Fibroblast of skin of right biceps (primary cell): ENCODE data around the gene HIF1A.
"Not testable (repeated sequence)": the region's sequence is repeated elsewhere in the genome, so short reads cannot be mapped to it uniquely, and the experiment has no call there.

Experiments used
- DNase-seq: peaks from one replicate; pipeline ENCODE4 v3.0.0-alpha.2; 2013

HIF1A gene

DNA sequence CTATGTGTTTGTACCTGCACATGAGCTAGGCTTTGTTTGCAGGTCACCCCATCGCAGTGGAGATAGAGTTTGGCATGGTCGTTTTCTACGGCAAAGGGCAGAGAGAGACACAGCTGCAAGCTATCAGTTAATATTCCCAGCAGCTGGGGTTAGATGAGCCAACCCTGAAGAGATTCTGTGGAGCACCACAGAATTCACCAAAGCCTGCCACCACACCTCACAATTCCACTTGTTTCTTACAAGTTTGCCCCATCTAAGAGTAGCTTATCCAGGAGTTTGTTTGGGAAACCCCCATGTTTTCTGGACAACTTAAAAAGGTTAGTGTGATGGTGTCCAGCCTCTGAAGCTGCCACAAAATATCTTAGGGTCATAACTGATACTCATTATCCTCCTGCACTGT is 20.0 kb upstream of the HIF1A start:
- DNase-seq = no peak

GRCh38 chr14:61677479-61677878 is 17.8 kb upstream of the HIF1A start:
- DNase-seq = no peak

- DNase-seq = peak; percentile 68
Observed at GRCh38 chr14:61678975-61679374, 16.3 kb upstream of the HIF1A start.

DNA sequence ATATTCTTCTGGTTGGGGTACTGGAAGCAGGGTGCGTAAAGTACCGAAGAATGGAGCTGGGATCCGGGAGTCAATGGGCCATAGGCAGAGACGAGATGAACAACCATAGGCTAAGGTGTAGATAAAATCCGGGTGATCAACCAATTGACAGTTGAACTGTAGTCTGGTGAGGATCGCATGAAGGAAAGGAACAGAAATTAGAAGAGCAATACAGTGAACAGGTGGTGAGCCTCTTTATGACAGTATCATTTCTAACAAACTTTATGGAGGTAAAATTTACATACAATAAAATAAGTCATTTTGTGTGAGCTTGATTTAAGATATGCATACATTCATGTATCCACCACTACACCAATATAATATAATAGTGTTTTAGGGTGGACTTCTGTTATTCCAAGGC is 13.9 kb upstream of the HIF1A start:
- no peak for DNase-seq

GRCh38 chr14:61683108-61683507 is 12.2 kb upstream of the HIF1A start:
- DNase-seq = no peak

DNA sequence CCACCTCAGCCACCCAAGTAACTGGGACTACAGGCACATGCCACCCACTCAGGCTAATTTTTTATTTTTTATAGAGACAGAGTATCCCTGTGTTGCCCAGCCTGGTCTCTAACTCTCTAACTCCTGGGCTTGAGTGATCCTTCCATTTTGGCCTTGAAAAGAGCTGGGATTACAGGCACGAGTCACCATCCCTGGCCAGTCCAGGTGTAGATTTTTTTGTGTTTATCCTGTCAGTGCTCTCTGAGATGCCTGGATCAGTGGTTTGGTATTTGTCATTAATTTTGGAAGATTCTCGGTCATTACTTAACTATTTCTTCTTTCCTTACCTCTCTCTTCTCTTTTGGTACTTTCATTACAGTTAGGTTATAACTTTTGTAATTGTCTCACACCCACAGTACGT is 5.3 kb upstream of the HIF1A start:
- DNase-seq = peak; percentile 40

- DNase-seq = no peak
Observed at GRCh38 chr14:61690982-61691381, 4.3 kb upstream of the HIF1A start.

- DNase-seq = no peak
Observed at GRCh38 chr14:61691495-61691894, 3.8 kb upstream of the HIF1A start.

GRCh38 chr14:61694039-61694438 is 1.3 kb upstream of the HIF1A start:
- DNase-seq = no peak

DNA sequence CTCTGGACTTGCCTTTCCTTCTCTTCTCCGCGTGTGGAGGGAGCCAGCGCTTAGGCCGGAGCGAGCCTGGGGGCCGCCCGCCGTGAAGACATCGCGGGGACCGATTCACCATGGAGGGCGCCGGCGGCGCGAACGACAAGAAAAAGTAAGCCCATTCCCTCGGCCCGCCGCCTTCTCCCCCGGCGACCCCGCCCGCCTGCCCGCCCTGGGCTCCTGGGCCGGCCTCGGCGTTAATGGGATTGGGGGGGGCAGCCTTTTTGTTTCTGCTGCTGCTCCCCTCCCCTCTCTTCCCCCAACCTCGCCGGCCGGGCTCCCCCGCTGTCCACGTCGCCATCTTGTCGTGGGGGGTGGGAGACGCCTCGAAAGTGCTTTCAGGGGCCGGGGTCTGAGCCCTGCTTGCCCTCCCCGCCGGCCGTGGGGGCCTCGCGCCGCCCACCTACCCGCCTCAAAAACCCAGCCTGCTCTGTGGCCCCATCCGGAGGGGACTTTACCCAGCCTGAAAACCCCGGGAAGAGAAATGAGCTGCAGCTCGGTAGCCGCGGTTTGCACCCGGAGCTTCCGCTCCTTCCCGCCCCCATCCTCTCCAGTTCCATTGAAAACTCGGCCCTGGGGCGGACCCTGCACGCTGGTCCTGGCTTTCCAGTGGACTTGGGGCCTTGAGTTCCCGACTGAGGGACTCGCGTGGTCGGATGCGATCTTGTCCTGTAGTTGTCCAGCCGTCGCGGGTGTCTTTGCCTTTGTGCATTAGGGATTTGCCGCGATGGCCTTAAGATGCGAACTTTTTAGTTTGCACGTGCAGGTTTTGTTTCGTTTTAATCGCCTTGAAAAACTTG is 598 bp downstream of the HIF1A start:
- peak; percentile 65 for DNase-seq

DNA sequence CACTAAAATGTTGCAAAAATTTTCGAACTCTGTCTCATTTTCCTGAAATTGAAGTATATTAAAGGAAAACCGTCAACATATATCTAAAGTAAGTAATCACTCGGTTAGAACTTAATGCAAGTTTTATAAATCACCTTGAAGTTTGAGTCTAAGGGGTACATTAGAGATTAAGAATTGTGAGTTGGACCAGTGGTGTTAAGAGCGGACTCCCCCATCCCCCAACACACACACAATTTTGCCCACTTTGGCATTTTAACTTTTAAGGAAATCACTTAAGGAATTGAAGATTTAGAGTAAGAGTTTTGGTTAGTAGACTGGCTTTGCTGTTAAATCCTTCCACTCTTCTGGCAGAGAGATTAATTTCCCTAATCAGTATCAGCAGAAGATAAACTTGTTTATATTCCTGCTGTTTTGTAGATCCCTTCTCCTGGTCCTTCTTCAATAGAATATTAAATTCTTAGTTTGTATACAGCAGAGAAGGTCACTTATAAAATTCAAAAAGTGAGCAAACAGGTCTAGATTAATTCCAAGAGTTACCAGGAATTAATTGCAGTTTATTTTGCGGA is 1.5 kb downstream of the HIF1A start:
- peak; percentile 36 for DNase-seq

GRCh38 chr14:61698206-61698980 is 3.1 kb downstream of the HIF1A start:
- no peak for DNase-seq

DNA sequence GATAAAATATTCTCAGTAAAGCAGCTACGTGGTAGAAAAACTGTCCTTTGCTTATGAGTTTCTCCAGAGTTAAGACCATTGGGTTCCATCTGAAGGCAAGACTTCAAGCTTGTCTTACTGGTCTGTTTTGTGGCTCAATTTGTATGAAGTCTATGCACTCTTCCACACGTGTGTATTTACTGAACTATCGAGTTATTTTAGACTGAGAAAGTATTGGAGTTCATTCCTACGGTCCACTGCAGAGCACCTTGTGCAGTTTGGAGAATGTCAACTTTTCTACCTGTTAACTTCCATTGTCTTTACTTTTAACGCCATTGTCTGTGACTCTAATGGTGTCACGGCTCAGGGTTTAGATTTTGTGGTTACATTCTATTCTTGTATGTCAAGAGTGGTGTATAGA is 3.7 kb downstream of the HIF1A start:
- no peak for DNase-seq

- DNase-seq = no peak
Observed at GRCh38 chr14:61700104-61700886, 5.0 kb downstream of the HIF1A start.

DNA sequence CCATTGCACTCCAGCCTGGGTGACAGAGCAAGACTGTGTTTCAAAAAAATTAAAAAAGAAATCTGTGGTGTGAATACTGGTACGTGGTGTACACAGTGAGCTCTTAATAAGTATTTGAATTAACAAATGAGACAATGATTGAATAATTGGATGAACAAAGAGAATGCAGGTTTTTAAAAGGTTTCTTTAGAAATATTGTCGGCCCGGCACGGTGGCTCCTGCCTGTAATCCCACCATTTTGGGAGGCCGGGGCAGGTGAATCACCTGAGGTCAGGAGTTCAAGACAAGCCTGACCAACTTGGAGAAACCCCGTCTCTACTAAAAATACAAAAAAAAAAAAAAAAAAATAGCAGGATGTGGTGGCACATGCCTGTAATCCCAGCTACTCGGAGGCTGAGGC is 6.6 kb downstream of the HIF1A start:
- DNase-seq = no peak

DNA sequence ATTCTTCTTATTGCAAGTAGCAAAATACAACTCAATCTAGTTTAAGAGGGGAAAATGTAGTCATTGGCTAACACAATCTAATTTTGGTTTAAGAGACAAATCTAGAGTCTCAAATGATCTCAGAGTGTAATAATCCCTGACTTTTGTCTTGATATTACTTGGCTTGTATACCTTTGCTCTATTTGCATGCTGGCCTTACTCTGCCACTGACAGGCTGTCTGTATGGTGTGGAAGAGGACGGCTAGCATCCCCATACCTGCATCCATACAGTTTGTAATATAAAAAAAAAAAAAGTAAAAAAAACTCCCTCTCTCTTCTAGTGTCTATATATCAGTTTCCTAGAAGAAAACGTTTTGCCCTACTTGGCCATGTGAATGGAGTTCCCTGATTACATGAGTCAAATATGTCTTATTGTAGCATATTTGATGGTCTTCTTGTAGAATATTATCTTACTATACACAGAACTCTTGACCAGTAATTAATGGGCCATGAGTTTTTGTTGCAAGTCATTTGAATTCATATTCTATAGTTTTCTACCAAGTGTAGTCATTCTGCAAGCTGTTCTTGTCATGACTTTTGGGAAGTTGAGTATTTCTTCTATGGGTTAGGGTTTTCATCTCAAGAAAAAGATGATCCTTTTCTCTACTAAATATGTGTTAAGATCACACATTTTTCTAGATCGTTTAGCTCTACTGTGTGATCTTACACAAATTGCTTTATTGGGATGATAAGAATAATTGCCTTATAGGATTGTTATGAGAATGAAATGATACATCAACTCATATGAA is 8.2 kb downstream of the HIF1A start:
- no peak for DNase-seq

- DNase-seq = no peak
Observed at GRCh38 chr14:61704554-61704953, 9.2 kb downstream of the HIF1A start.

DNA sequence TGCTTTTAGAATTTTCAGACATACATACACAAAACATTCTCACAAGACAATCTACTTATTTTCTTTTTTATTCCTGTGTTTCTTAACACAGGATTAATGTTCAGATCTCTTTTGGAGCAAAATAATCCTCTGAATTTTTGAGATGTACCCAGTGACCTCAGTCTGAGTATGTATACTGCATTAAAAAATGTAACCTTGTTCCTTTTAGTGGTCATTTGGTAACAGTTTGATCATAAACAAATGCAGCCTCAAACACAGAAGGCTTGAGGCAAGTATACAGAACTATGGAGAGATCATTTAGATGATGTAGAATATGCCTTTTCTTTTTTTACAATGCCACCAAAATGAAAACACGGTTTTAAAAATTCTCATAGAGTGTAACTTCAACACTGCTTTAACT is 9.7 kb downstream of the HIF1A start:
- no peak for DNase-seq

DNA sequence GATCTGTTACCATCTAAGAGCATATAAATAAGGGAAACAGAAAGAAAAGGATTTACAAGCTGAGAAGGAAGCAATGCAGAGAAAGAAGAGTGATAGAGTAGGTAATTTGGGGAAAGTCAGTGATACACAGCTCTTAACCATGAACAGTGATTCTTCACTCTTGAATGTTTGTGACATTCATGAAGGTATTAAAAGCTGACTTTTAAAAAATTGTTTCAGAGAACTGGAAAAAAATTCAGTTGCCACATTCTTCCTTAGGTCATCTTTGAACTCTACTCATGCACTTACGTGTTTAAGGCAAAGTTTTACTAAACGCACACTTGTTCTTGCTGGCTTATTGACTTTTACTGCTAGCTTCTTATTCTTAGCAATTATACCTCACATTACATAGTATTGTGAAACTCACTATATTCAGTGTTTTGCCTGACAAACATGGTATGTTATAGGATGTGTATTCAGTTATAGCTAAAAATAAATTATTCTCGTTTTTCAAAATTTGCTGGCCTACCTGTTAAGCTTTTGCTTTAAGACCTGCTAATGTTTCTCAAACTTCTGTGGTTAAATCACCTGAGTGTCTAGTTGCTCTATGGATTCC is 10.9 kb downstream of the HIF1A start:
- DNase-seq = no peak

GRCh38 chr14:61707774-61708173 is 12.5 kb downstream of the HIF1A start:
- not testable (repeated sequence) for DNase-seq

DNA sequence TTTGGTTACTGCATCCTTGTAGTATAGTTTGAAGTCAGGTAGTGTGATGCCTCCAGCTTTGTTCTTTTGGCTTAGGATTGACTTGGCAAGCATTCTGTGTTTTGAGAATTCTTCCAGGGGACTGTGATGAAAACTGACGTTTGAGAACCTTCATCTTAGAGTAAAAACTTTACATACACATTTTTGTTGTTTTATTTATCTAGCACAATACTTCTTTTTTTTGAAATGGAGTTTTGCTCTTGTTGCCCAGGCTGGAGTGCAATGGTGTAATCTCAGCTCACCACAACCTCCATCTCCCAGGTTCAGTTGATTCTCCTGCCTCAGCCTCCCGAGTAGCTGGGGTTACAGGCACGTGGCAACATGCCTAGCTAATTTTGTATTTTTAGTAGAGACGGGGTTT is 13.4 kb downstream of the HIF1A start:
- not testable (repeated sequence) for DNase-seq
